ENCODE results near the gene AUTS2.

The AUTS2 gene

DNA sequence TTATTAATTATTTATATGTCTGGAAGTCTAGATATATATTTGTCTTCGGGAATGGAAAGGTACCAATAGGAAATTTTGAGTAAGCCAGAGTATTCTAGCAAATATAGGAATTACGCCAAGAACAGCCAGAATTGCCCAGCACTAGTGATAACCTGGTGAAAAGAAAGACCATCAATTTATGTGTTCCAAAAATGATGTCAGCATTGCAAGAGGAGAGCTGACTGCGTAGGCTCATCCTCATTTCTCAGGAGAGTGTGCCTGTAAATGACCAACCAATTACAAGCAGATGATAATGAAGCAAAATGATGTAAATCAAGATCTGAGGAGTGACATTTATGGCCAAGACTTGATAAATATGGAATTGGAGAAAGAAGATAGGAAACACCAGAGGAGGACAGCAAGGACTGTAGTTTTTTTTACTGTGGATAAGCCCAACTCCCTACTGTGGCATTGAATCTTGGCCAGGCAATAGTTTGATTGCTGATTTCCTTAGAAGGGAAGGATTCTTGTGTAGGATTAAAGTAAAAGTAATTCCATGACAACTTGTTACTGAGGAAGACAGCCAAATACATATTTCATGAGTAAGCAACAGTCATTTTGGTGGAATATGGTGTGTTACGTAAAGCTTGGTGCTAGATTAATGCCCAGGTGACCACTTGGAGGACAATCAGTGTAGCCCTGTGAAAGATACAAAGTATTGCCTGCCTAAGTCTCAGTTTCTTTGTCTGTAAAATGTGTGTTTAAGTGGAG lies 590.8 kb downstream of the AUTS2 start:
- TF ChIP-seq, protein P1, sequence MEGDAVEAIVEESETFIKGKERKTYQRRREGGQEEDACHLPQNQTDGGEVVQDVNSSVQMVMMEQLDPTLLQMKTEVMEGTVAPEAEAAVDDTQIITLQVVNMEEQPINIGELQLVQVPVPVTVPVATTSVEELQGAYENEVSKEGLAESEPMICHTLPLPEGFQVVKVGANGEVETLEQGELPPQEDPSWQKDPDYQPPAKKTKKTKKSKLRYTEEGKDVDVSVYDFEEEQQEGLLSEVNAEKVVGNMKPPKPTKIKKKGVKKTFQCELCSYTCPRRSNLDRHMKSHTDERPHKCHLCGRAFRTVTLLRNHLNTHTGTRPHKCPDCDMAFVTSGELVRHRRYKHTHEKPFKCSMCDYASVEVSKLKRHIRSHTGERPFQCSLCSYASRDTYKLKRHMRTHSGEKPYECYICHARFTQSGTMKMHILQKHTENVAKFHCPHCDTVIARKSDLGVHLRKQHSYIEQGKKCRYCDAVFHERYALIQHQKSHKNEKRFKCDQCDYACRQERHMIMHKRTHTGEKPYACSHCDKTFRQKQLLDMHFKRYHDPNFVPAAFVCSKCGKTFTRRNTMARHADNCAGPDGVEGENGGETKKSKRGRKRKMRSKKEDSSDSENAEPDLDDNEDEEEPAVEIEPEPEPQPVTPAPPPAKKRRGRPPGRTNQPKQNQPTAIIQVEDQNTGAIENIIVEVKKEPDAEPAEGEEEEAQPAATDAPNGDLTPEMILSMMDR (IDR thresholded peaks at IDR 0.05): no peak

DNA sequence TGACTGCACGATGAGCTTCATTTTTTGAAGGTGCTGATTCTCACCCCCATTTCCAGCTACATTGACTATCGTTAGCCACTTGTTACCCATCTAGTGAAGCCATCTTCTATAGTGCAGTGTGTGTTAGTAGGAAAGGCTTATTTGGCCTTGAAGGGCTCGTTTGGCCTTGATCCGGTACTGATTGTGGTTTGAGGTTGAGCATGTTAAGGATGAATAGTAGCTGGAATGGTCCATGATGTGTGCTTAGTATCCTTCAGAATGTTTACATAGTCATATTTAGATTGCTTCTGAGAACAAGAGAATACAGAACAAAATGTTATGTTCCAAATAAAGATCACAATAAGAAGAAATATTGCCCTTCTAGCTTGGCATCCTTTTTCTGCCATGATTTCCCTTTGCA lies 591.5 kb downstream of the AUTS2 start:
- TF ChIP-seq, protein P1 (IDR thresholded peaks at IDR 0.05): no peak

DNA sequence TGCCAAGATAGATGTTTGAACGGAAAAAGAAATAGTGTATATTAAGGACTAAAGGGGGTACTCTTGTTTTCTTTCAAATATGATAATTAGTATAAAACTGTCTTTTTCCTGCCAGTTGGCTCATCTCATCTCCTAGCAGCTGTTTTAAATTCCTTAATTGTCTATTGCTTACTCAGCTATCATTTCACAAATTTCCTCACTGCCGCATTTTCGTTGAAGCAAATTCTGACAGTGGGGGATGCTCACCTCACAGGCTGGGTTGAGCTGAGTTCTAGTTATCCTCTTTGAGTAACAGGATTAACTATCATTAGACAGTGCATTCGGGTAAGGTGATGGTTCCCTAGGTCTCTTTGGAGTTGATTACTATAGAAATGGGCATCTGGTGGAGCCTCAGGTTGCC lies 592.0 kb downstream of the AUTS2 start:
- TF ChIP-seq, protein P1 (IDR thresholded peaks at IDR 0.05): no peak

DNA sequence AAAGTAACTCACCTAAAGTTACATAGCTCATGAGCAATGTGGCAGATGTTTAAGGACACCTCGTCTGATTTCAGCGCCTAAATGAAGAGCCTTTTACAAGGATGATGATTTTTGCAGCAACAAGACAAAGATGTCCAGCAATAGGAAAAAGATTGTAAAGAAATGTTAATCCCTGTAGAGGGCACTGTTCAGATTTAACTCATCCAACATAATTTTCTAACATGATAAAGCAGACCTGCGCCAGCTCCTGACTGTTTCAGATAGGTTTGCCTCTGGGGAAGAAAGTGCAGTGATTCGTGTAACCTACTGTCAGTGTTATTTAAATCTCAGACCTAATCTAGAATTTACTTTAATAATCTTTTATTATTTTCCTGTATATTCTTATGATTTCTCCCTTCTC lies 595.2 kb downstream of the AUTS2 start:
- TF ChIP-seq, protein P1 (IDR thresholded peaks at IDR 0.05): no peak

DNA sequence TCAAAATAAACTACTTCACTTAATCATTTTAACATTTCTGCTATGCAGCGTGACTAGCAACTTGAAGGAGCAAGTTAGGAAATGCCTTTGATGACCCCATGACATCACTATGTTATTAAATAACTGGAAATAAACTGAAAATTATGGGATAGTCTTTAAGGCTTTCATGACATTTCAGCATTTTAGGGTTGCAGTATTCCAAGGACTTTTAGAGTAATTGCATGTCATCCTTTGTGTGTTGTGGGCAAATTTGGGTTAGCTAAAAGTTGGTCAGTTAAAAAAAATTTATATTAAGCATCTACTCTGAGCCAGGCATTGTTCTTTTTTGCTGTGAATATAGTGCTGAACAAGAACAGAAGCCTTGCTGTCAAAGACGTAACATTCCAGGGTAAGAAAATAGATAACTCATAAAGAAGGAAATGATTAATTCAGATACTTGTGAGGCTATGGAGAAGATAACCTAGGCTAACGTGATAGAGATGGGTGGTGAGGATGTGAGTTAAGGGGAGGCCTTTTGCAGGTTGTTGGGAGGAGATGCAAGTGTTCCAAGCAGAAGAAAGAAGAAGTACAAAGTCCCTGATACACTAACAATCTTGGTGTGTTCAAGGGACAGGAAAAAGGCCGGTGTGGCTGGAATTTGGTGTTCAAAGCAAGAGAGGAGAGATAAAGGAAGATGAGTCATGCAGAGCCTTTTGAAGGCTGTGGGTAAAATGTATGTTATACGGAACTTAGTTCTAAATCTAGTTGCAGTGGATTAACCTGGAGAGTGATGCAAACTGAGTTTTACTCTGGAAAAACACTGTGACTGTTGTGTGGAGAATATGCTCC lies 610.2 kb downstream of the AUTS2 start:
- TF ChIP-seq, protein P1 (IDR thresholded peaks at IDR 0.05): no peak

DNA sequence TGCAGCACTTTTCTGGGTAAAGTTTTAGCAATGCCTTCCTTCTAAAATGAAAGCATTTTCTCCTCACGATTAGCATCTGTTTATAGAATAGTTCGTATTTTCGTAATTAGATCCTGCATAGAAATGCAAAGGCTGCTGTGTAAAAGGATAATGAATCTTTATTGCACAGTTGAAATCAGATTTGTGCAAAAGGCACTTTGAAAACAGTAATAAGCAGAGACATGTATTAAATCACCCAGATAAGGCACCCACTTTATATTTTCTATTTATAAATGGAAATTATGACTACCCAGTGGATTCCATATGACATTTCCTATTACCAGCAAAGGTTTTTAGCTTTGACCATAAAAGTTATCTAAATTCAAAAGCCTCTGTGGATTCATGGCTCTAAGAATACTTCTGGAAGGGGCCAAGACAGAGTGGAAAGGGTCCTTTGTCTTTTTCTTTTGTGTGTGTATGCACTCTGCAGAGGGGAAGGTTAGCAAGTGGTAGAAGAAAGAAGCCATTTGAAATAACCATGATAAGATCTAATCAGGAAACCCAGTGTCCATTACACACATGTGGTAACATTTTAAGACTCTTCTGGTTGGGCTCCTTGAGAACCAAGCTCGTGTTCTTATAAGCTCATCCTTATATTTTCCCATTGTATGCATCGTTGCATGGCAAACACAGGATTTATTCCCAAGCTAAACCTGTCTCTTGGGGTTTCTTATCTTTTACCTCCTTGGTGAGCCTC lies 612.1 kb downstream of the AUTS2 start:
- TF ChIP-seq, protein P1 (IDR thresholded peaks at IDR 0.05): no peak

DNA sequence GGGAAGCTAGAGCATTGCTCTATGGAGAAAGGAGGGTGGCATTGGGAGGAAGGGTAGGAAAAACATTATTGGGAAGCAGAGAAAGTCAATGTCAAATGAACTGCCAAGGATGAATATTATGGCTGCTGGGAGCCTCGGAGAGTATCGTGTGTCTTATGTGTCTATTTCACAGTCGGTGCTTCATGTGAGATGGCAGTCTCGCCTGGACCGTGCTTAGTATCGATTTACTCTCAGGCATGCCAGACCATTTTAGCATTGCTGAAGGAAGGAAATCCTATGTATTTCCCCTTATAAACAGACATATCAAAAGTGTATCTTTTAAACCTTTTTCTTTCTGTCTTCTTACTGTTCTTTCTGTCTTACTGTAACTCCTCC lies 612.6 kb downstream of the AUTS2 start:
- TF ChIP-seq, protein P1 (IDR thresholded peaks at IDR 0.05): no peak

All from LNCAP (cell line).